Stimulated activated CD8-positive, alpha-beta memory T cell treated with anti-CD3 and anti-CD28 coated beads, Interleukin-2, amount 100 ng/mL, for 1 hour (primary cell): ENCODE results near the gene IGF2R.
"Not testable (repeated sequence)": the region's sequence is repeated elsewhere in the genome, so short reads cannot be mapped to it uniquely, and the experiment has no call there.

Experiments
- DNase-seq, 2 donors: peaks; one replicate each; pipeline ENCODE4 v3.0.0-alpha.2; 2020; ENCODE audit warnings: low read depth in 2 of 2

Gene IGF2R

GRCh38 chr6:160071805-160072690 lies 103.2 kb downstream of the IGF2R start:
- DNase-seq: no peak

- DNase-seq: no peak
Measured at GRCh38 chr6:160073272-160073671, 104.4 kb downstream of the IGF2R start.

- DNase-seq: no peak
Measured at GRCh38 chr6:160076009-160076408, 107.1 kb downstream of the IGF2R start.

- DNase-seq: no peak
Measured at GRCh38 chr6:160077024-160077423, 108.1 kb downstream of the IGF2R start.

GRCh38 chr6:160077526-160077925 lies 108.6 kb downstream of the IGF2R start:
- no peak for DNase-seq

- no peak for DNase-seq
Measured at GRCh38 chr6:160078883-160079685, 110.2 kb downstream of the IGF2R start.

- no peak for DNase-seq
Measured at GRCh38 chr6:160079686-160080043, 110.8 kb downstream of the IGF2R start.

GRCh38 chr6:160080097-160080496 lies 111.2 kb downstream of the IGF2R start:
- DNase-seq: no peak

- no peak for DNase-seq
Measured at GRCh38 chr6:160081398-160081797, 112.5 kb downstream of the IGF2R start.

GRCh38 chr6:160082627-160083026 lies 113.7 kb downstream of the IGF2R start:
- no peak for DNase-seq

- no peak for DNase-seq
Measured at GRCh38 chr6:160084198-160084776, 115.4 kb downstream of the IGF2R start.

GRCh38 chr6:160085226-160085625 lies 116.3 kb downstream of the IGF2R start:
- DNase-seq: no peak

GRCh38 chr6:160085713-160086505 lies 117.0 kb downstream of the IGF2R start:
- DNase-seq: no peak

GRCh38 chr6:160086754-160087153 lies 117.9 kb downstream of the IGF2R start:
- DNase-seq: no peak

GRCh38 chr6:160088069-160088783 lies 119.3 kb downstream of the IGF2R start:
- DNase-seq: no peak

GRCh38 chr6:160088784-160089533 lies 120.1 kb downstream of the IGF2R start:
- DNase-seq: no peak

- no peak for DNase-seq
Measured at GRCh38 chr6:160089534-160089897, 120.6 kb downstream of the IGF2R start.

- DNase-seq: not testable (repeated sequence)
Measured at GRCh38 chr6:160090442-160091239, 121.8 kb downstream of the IGF2R start.

GRCh38 chr6:160092176-160092575 lies 123.3 kb downstream of the IGF2R start:
- not testable (repeated sequence) for DNase-seq

- no peak for DNase-seq
Measured at GRCh38 chr6:160092602-160093001, 123.7 kb downstream of the IGF2R start.
